ENCODE measurements around the gene NAV3. TPM values are rescaled to one million over a fixed set of nuclear protein-coding genes. Genes with fewer than 3 reads are reported as not detected.

NAV3 gene
- total and polyA plus RNA-seq, 2 experiments from 2014 or later = 4.0 to 12.0 TPM

DNA sequence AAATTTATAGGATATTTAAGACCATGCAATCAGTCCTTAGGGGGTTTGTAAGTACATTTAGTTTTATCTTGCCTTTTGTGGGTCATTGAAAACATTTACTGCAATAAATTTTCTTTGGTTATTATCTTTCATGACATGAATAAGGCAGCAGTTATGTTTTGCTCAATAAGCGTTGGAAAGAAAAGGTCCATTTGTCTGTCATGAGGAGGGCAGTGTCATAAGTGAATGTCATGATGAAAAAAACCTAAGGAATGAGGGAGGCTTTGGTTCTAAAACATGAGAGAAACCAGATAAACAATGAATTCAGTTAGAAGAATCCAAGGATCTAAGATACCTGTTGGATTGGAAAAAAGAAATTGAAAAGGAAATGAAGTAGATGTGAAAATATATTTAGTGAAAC is 209.4 kb downstream of the NAV3 start:
- no peaks in the 10 kb centered on the region; the same call in 2 of the 3 replicates for H3K4me1 Mint-ChIP-seq
- Histone ChIP-seq H3K4me2 (no peak overlapping the region), H4K20me1 (replicated peaks; ENCODE audit: insufficient read depth) (no peaks in the 10 kb centered on the region), H2AFZ (no peak overlapping the region), H3K27ac (ENCODE audit: low read depth) (no peak overlapping the region), H3K9me2 (ENCODE audit: insufficient read depth) (no peaks in the 10 kb centered on the region), H3K36me3 (ENCODE audit: insufficient read depth) (no peaks in the 10 kb centered on the region), H3F3A (replicated peaks; ENCODE audit: low read depth) (no peaks in the 10 kb centered on the region), H3K79me2 (replicated peaks; ENCODE audit: insufficient read depth) (no peaks in the 10 kb centered on the region), H3K4me3 (no peak overlapping the region), H3K27me3 (ENCODE audit: insufficient read depth) (no peaks in the 10 kb centered on the region), H3K4me1 (ENCODE audit: insufficient read depth) (no peaks in the 10 kb centered on the region)
- DNase-seq (ENCODE audit: low spot score) (no peak), ATAC-seq (no peak)
- no peak overlapping the region for H3K27ac Mint-ChIP-seq
- H3K4me3 Mint-ChIP-seq = no peak overlapping the region
- no peaks in the 10 kb centered on the region for H3K36me3 Mint-ChIP-seq (ENCODE audit: low read depth)
- H3K9me3 Mint-ChIP-seq = no peaks in the 10 kb centered on the region; the same call in 2 of the 3 replicates
- peaks cover 2% of the 10 kb centered on the region for H3K27me3 Mint-ChIP-seq (ENCODE audit: insufficient read depth, low read depth, poor library complexity)
- TF ChIP-seq EZH2 (IDR thresholded peaks at IDR 0.05; ENCODE audit: low read depth, unreplicated experiment) (no peak), ZNF331 (CRISPR knock-in tag; IDR thresholded peaks at IDR 0.05; ENCODE audit: low read depth) (no peak), NANOG (IDR thresholded peaks at IDR 0.05; ENCODE audit: borderline replicate concordance) (no peak), REST (IDR thresholded peaks at IDR 0.05; ENCODE audit: unreplicated experiment) (no peak), STAT1 (IDR thresholded peaks at IDR 0.05; ENCODE audit: unreplicated experiment) (no peak)

DNA sequence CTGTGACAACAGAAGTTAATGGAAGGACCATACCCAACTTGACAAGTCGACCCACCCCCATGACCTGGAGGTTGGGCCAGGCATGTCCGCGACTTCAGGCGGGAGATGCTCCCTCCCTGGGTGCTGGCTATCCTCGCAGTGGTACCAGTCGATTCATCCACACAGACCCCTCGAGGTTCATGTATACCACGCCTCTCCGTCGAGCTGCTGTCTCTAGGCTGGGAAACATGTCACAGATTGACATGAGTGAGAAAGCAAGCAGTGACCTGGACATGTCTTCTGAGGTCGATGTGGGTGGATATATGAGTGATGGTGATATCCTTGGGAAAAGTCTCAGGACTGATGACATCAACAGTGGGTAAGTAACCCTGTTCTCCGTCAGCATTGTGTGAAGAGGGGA is 220.1 kb downstream of the NAV3 start:
- Mint-ChIP-seq H3K9me3 (peaks cover 29% of the 10 kb centered on the region), H3K27ac (no peak overlapping the region), H3K4me3 (no peak overlapping the region), H3K36me3 (ENCODE audit: low read depth) (peaks cover 15% of the 10 kb centered on the region; the same call in 2 of the 3 replicates), H3K4me1 (no peaks in the 10 kb centered on the region), H3K27me3 (ENCODE audit: insufficient read depth, low read depth, poor library complexity) (no peaks in the 10 kb centered on the region)
- Histone ChIP-seq H3F3A (replicated peaks; ENCODE audit: low read depth) (no peaks in the 10 kb centered on the region), H4K20me1 (replicated peaks; ENCODE audit: insufficient read depth) (no peaks in the 10 kb centered on the region), H3K79me2 (replicated peaks; ENCODE audit: insufficient read depth) (no peaks in the 10 kb centered on the region), H3K27me3 (ENCODE audit: insufficient read depth) (no peaks in the 10 kb centered on the region), H2AFZ (no peak overlapping the region), H3K4me3 (no peak overlapping the region), H3K4me1 (ENCODE audit: insufficient read depth) (no peaks in the 10 kb centered on the region), H3K9me2 (ENCODE audit: insufficient read depth) (no peaks in the 10 kb centered on the region), H3K27ac (ENCODE audit: low read depth) (no peak overlapping the region), H3K4me2 (no peak overlapping the region), H3K36me3 (ENCODE audit: insufficient read depth) (no peaks in the 10 kb centered on the region)
- ATAC-seq = no peak
- no peak for DNase-seq (ENCODE audit: low spot score)
- TF ChIP-seq STAT1 (IDR thresholded peaks at IDR 0.05; ENCODE audit: unreplicated experiment) (no peak), CREB1 (CRISPR knock-in tag; IDR thresholded peaks at IDR 0.05; ENCODE audit: low read depth) (no peak), ZNF114 (CRISPR knock-in tag; IDR thresholded peaks at IDR 0.05) (no peak), EZH2phosphoT487 (IDR thresholded peaks at IDR 0.05; ENCODE audit: unreplicated experiment) (no peak), ETS1 (IDR thresholded peaks at IDR 0.05) (no peak), ZNF331 (CRISPR knock-in tag; IDR thresholded peaks at IDR 0.05; ENCODE audit: low read depth) (no peak), REST (IDR thresholded peaks at IDR 0.05; ENCODE audit: unreplicated experiment) (no peak), NANOG (IDR thresholded peaks at IDR 0.05; ENCODE audit: borderline replicate concordance) (no peak), EZH2 (IDR thresholded peaks at IDR 0.05; ENCODE audit: low read depth, unreplicated experiment) (no peak)
- TF ChIP-seq, protein P1, sequence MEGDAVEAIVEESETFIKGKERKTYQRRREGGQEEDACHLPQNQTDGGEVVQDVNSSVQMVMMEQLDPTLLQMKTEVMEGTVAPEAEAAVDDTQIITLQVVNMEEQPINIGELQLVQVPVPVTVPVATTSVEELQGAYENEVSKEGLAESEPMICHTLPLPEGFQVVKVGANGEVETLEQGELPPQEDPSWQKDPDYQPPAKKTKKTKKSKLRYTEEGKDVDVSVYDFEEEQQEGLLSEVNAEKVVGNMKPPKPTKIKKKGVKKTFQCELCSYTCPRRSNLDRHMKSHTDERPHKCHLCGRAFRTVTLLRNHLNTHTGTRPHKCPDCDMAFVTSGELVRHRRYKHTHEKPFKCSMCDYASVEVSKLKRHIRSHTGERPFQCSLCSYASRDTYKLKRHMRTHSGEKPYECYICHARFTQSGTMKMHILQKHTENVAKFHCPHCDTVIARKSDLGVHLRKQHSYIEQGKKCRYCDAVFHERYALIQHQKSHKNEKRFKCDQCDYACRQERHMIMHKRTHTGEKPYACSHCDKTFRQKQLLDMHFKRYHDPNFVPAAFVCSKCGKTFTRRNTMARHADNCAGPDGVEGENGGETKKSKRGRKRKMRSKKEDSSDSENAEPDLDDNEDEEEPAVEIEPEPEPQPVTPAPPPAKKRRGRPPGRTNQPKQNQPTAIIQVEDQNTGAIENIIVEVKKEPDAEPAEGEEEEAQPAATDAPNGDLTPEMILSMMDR (conservative IDR thresholded peaks at IDR 0.05; ENCODE audit: low read depth in 2 of 2) = no peak
